ENCODE measurements around the gene MAP3K14.

MAP3K14 gene

DNA sequence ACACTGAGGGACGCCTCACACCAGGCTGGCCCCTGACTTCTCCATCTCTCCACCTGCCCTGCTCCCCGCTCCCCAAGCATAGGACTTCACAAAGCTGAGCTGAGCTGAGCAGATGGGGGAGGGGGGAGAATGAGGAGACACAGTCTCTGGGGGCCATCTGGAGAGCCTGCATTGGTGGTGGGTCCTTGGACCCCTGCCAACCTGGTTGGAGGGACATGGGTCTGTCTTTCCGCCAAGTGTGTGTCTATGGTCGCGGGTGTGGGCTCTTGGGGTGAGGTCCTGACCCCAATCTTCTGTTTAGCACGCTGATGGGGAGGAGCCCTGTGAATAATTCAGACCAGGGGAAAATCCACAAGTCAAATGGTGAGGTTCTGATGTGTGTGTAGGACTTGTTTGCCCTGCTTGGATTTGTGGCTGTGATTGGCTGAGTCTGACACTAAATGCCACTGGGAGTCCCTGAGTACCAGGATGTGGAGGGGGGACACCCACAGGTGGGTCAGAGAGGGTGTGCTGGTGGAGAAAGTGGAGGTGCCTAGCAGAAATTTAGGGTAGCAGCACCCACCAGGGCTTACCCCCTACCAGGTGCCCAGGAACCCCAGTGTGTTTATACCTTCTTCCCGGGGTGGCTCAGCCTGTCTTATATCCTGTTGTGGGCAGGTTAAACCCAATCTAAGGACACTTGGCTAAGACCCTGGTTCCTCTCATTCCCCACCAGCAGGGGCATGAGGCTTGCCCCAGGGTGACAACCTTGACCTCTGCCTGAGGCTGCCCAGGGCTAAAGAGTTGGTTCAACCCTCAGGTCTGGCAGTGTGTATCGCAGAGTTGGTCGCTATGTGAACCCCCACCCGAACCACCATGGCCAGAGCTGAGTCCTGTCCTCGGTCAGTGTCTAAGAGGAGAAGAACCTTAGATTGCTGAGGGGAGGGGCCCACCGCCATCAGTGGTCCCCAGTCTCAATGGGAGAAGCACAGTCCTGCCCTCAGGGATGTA lies 93.0 kb downstream of the MAP3K14 start:
- DNase-seq (ENCODE audit: low read depth in 2 of 3, low spot score in 2 of 3), result peak in 2 of 3 experiments; percentile 53 to 61

DNA sequence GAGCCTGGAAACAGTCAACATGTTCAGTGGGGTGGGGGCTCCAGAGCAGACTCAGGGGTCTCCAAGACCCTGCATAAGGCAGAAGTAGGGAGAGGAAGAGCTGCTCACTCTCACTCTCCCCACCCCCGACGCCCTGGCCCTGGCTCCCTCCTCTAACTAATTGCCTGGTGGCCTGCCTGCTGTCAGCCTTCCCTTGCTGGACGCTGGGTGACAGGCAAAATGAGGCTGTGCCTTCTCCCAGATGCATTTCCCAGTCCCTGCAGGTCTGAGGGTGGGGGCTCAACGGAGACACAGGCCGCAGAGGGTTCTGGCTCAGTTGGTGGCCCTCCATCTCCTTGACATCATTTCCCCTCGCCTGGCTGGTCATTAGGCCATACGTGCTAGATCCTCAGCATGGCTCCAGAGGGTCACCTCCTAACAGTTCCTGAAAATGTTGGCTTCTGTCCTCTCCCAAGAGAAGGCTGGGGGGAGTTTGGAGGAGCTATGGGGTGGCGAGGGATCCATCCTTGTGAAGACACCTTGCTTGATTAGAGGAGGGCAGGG lies 93.8 kb downstream of the MAP3K14 start:
- no peak for DNase-seq (ENCODE audit: low read depth in 2 of 3, low spot score in 2 of 3)

DNA sequence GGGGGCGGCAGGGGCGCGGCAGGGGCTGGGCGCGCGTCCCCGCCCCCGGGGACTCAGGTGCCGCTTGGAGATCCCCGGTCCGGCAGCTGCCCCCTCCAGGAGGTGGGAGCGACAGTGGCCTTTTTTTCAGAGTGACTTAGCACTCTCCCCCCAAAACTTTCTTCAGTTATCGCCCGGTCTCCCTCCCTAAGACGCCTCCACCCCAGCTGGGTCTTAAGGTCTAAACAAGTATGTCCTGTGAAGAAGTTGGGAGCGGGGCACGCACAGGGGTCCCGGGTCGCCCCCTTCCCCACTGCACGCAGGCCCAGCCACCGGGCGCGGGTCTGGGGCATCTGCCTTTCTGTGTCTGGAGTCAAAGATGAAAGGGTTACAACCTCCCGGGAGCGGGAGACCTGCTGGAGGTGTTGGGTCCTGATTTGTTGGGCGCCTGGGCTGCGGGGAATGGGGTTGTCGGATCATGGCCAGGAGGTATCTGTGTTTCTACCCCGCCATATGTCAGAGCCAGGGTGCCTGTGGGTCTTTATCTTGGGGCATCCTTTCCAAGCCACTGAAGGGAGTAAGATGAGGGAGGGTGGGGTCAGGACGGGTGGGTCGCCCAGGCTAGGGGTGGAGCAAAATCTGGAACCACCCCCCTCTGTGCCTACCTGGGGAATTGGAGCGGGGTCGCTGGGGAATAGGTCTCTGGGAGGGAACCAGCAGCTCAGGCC lies 94.4 kb downstream of the MAP3K14 start:
- peak in 2 of 3 experiments; percentile 42 to 59 for DNase-seq (ENCODE audit: low read depth in 2 of 3, low spot score in 2 of 3)

DNA sequence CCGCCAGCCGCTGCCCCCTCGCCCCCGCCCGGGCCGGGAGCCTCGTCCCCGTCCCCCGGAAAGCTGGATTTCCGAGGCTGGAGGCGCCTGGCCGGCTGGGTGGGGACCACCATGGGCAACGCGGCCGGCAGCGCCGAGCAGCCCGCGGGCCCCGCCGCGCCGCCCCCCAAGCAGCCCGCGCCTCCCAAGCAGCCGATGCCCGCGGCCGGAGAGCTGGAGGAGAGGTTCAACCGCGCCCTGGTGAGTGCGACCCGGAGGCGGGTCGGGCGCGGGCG lies 94.9 kb downstream of the MAP3K14 start:
- no peak for DNase-seq (ENCODE audit: low read depth in 2 of 3, low spot score in 2 of 3)

DNA sequence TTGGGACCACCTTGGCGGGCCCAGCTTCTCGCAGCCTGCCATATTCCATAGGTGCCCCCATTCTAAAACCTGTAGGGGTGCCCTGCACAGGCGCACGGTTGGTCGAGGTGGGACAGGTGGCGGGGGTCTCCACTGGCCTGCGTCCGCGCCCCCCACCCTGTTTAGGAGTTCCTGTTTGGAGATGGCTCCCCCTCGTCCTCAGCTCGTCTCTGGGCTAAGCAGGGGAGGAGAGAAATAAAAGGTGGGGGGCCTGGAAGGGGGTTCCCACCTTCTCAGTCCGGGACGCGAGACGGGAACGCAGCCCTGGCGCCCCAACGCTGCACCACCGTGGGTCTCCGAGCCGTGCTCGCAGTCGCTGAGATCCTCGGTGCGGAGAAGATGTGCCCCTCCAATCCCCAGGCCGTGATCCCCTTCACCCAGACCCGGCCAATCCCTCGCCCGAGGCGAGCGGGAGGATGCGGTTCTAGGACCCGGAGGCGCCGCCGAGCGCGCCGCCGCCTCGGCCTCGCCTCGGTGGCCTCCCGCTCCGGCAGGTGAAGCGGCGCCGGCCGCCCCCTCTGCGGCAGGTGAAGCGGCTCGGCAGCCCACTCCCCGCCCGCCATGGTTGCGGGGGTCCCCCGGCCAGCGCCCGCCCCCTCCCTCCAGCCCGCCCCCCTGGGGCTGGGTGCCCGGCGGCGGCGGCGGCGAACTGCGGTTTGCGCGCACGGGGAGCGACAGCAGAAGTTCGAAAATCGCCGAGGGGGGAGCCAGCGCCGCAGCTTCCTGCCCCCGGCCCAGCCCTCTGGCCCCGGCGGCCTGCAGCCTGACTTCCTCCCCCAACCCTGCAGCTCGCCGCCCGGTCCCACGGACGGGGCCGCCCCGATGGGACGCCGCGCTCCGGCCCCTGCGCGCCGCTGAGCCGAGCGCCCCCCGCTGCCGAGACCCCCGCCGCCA lies 95.5 kb downstream of the MAP3K14 start, which contains the start of gene FMNL1:
TSS of gene FMNL1 (plus strand) at position 805 of the 933 bp plus-strand sequence. CDS start 240 bp downstream, outside the sequence.
- DNase-seq (ENCODE audit: low read depth in 2 of 3, low spot score in 2 of 3), result peak in 1 of 3 experiments; percentile 56

DNA sequence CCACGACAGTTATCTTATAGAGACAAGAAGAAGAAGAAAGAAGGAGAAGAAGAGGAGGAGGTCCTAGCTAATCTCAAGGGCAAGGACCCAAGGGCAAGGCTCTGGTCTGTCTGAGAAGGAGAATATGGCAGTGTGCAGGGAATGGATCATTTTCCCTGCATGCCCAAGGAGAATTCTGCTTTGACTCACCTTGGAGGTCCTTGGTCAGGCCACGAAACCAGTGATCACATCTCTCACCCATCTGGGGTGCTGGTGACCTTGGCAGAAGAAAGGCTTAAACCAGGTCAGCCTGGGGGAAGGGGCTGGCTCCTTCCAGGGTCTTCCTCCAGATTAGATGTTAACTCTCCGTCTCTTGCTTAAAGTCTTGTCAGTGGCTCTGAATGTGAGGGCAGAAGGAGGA lies 96.7 kb downstream of the MAP3K14 start:
- no peak for DNase-seq (ENCODE audit: low read depth in 2 of 3, low spot score in 2 of 3)

DNA sequence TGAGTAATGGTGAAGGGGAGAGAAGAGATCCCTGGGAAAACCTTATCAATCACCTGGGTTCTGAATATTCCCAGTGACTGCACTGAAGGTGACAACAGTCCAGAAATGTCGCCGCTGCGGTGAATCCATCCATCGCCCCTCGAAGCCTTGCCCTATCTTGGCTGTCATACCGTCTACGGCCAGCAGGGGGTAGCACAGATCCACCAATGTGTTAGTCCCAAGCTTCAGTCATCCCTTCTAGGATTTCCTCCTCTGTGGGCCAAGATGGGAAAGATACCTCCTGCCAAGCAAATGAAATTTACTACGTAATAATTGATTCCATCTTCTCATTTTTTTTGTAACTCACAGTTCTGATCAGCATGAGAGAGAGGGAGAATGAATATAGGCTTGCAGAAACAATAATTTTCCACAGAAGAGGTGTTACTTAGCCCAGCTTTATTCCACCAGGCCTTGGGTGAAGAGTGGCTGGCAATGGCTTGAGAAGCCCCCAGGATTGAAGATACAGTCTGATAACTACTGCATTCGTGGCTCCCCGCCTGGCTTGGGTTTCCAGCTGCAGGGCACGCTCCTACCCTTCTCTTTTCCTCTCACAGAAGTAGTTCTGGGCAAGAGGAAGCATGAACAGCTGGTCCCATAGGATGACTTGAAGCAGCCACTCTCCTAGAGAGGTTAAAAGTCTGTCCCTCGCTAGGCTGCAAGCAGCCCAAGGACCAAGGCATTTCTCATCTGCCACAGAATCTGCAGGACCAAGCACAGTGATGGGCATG lies 97.7 kb downstream of the MAP3K14 start:
- DNase-seq (ENCODE audit: low read depth in 2 of 3, low spot score in 2 of 3), result peak; percentile 61 to 95 (median 91)
